Activated naive CD8-positive, alpha-beta T cell treated with anti-CD3 and anti-CD28 coated beads, Interleukin-2, amount 50 U/mL, for 16 hours (primary cell): ENCODE results near the gene TMEM143.
"Not testable (repeated sequence)": the region's sequence is repeated elsewhere in the genome, so short reads cannot be mapped to it uniquely, and the experiment has no call there.

Source experiments
- DNase-seq: peaks from one replicate; pipeline ENCODE4 v3.0.0-alpha.2; 2020; ENCODE audit warnings: low read depth, low spot score

TMEM143 gene

GRCh38 chr19:48391100-48392005 lies 27.6 kb upstream of the TMEM143 start, which contains the start of gene KDELR1:
TSS of gene KDELR1 (minus strand) at chr19:48391551. CDS start at chr19:48391358, 193 bp downstream.
- DNase-seq: peak; percentile 34

- DNase-seq: peak; percentile 24
Observed at GRCh38 chr19:48390188-48391099, 26.7 kb upstream of the TMEM143 start.

GRCh38 chr19:48386981-48387380 lies 23.2 kb upstream of the TMEM143 start:
- no peak for DNase-seq

GRCh38 chr19:48385461-48386087 lies 21.8 kb upstream of the TMEM143 start:
- DNase-seq: no peak

- no peak for DNase-seq
Observed at GRCh38 chr19:48382286-48382685, 18.5 kb upstream of the TMEM143 start.

GRCh38 chr19:48381178-48381950 lies 17.6 kb upstream of the TMEM143 start:
- no peak for DNase-seq

- DNase-seq: no peak
Observed at GRCh38 chr19:48379058-48379457, 15.3 kb upstream of the TMEM143 start.

- DNase-seq: no peak
Observed at GRCh38 chr19:48378194-48378570, 14.4 kb upstream of the TMEM143 start.

GRCh38 chr19:48373567-48373966 lies 9.8 kb upstream of the TMEM143 start:
- no peak for DNase-seq

GRCh38 chr19:48372904-48373303 lies 9.2 kb upstream of the TMEM143 start:
- no peak for DNase-seq

GRCh38 chr19:48371771-48372170 lies 8.0 kb upstream of the TMEM143 start:
- not testable (repeated sequence) for DNase-seq

GRCh38 chr19:48371367-48371766 lies 7.6 kb upstream of the TMEM143 start:
- no peak for DNase-seq

GRCh38 chr19:48370955-48371354 lies 7.2 kb upstream of the TMEM143 start:
- no peak for DNase-seq

- no peak for DNase-seq
Observed at GRCh38 chr19:48368936-48369335, 5.2 kb upstream of the TMEM143 start.

- DNase-seq: no peak
Observed at GRCh38 chr19:48367855-48368254, 4.1 kb upstream of the TMEM143 start.

- no peak for DNase-seq
Observed at GRCh38 chr19:48365602-48366001, 1.9 kb upstream of the TMEM143 start.

- no peak for DNase-seq
Observed at GRCh38 chr19:48364598-48365348, 1.0 kb upstream of the TMEM143 start.

- DNase-seq: no peak
Observed at GRCh38 chr19:48363500-48363809, 285 bp downstream of the TMEM143 start.

- peak; percentile 69 for DNase-seq
Observed at GRCh38 chr19:48362716-48363499, 832 bp downstream of the TMEM143 start.

- no peak for DNase-seq
Observed at GRCh38 chr19:48361912-48362311, 1.8 kb downstream of the TMEM143 start.
